NCI-H1694 (cell line): ENCODE data around the gene COL24A1.
"Not testable (repeated sequence)": the region's sequence is repeated elsewhere in the genome, so short reads cannot be mapped to it uniquely, and the experiment has no call there.

Experiments used
- DNase-seq: peaks from one replicate; lab custom pipeline; 2025; lab: John Stamatoyannopoulos, UW

Gene COL24A1

GRCh38 chr1:85888921-85889320 lies 267.7 kb downstream of the COL24A1 start:
- no peak for DNase-seq

- DNase-seq = no peak
Measured at GRCh38 chr1:85884372-85885035, 272.1 kb downstream of the COL24A1 start.

DNA sequence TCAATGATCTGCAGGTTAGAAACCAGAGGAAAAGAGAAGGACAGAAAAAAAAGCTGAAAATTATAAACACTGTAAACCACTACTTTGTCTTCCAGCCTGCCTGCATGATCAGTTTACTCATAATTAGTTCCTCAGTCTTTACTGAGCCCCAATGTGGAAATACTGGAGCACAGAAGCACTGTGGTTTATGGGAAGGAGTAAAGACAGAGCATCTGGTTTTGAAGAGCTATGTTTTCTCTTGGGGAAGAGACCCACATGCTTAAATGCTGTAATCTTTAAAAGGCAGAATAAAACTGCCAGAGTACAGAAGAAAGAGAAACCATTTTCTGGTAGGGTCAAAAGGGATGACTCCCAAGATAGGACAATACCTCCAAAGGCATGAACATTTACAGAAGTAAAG lies 289.4 kb downstream of the COL24A1 start:
- no peak for DNase-seq

- DNase-seq = no peak
Measured at GRCh38 chr1:85865213-85865612, 291.4 kb downstream of the COL24A1 start.

GRCh38 chr1:85864727-85865126 lies 291.8 kb downstream of the COL24A1 start:
- no peak for DNase-seq

GRCh38 chr1:85863639-85864038 lies 292.9 kb downstream of the COL24A1 start:
- DNase-seq = not testable (repeated sequence)

- DNase-seq = no peak
Measured at GRCh38 chr1:85862456-85862855, 294.1 kb downstream of the COL24A1 start.

- no peak for DNase-seq
Measured at GRCh38 chr1:85857991-85858390, 298.6 kb downstream of the COL24A1 start.

- no peak for DNase-seq
Measured at GRCh38 chr1:85850238-85850637, 306.3 kb downstream of the COL24A1 start.

GRCh38 chr1:85849660-85850059 lies 306.9 kb downstream of the COL24A1 start:
- no peak for DNase-seq

DNA sequence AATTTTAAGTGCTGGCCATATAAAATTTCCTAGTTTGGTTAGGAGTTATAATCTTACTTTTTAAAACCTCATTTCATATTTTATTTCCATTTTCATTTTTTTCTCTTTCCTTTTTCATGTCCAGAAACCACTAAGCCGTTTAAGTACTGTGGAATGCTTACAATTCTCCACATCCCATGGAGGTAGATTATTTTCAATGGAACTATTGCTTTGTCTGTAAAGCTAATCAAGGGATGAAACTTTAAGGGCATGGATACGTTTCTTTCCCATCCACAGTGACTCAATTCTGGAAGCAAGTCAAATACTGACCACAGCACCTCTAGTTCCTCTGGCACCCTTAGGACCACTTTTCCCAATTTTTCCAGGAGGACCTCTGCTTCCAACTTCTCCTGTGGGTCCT lies 309.2 kb downstream of the COL24A1 start:
- no peak for DNase-seq

DNA sequence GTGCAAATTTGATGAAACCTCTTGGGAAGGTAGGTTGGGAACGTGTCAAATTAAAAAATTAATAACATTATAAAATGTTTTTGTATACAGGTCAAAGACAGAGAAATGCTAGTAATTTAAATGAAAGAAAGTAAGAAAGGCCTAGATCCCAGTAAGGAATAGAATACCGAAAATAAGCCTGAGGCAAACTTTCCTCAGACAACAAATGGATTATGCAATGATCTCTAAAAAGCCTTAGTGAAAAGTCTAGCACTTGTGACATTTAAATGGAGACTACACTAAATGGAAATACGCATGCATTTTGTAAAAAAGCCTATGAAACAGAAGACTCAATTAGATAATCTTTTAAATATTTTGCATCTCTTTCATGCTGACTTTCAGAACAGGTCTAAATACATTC lies 309.9 kb downstream of the COL24A1 start:
- DNase-seq = no peak

- DNase-seq = no peak
Measured at GRCh38 chr1:85839459-85839858, 317.1 kb downstream of the COL24A1 start.

GRCh38 chr1:85838238-85838637 lies 318.3 kb downstream of the COL24A1 start:
- DNase-seq = no peak

GRCh38 chr1:85836736-85837135 lies 319.8 kb downstream of the COL24A1 start:
- DNase-seq = no peak

DNA sequence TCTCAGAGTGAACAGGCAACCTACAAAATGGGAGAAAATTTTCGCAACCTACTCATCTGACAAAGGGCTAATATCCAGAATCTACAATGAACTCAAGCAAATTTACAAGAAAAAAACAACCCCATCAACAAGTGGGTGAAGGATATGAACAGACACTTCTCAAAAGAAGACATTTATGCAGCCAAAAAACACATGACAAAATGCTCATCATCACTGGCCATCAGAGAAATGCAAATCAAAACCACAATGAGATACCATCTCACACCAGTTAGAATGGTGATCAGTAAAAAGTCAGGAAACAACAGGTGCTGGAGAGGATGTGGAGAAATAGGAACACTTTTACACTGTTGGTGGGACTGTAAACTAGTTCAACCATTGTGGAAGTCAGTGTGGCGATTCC lies 323.4 kb downstream of the COL24A1 start:
- not testable (repeated sequence) for DNase-seq

DNA sequence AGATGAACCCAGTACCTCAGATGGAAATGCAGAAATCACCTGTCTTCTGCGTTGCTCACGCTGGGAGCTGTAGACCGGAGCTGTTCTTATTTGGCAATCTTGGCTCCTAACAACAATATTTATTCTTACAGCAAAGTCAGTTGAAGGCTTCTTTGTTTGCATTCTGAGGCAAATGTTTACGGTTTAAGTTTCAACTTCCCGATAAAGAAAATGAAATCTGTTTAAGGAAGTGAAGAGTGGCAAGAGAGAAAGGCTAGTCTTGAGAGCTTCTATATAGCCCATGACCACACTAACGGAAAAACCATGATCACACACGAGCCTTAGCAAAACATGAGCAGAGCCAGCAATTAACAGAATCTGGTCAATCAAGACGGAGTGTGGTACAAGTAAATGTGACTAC lies 325.7 kb downstream of the COL24A1 start:
- no peak for DNase-seq

DNA sequence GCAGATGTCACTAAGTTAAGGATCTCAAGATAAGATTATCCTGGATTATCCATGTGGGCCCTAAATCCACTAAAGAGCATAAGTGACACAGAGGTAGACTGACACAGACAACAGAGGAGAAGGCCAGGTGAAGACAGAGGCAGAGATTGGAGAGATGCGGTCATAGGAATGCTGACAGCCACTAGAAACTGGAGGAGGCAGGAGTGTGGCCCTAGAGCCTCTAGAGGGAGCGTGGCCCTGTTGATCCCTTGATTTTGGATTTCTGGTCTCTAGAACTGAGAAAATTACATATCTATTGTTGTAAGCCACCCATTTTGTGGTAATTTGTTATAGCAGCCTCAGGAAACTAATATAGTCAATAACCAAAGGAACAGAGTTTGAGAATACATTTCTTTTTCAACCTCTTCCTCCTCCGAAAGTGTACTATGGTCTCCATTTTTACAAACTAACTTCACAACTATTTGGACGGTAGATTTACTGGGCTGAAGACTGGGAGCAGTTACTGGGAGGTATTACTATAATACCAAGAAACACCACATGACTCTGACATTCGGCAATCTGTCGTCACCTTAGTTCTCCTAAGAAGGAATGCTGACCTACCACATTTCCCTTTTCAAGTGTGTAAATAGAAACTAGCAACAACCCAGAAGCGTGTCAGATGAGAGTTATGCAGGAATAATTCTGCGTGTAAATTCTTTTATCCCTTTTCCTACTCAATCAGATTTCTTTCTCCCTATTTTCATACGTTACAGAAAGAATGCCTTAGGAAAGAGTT lies 332.3 kb downstream of the COL24A1 start:
- no peak for DNase-seq

DNA sequence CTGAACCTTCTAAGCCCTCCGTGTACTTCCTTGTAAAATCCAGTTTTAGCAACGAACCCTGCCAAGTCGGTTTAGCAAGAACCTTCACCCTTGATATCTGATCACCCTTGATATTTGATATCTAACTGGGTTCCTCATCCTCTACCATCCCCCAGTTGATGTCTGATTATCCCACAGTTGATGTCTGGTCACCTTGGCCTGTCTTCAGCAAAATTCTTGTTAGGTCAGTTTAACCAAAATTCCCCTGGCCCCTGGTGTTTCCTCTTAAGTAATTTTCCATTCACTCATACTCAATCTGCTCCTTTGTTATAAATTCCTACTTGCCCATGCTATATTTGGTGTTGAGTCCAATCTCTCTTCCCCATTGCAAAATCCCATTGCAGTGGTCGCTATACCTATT lies 333.9 kb downstream of the COL24A1 start:
- DNase-seq = no peak

DNA sequence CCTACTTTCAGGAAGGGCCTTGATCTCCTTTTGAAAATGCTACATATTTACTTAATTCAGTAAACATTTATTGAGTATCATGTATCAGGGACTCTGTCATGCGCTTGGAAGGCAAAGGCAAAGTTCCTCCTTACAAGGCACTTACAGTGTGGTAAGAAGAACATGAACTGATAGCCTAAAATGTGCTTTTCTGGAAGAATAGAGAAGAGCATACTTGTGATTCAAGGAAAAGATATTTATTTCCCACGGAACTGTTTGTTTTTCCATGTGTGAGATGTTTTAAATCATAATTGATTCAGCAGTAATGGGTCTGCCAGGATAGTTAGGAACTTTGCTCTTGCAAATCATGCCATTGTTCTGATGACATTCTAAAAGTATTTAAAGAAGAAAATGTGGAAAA lies 338.2 kb downstream of the COL24A1 start:
- DNase-seq = no peak

DNA sequence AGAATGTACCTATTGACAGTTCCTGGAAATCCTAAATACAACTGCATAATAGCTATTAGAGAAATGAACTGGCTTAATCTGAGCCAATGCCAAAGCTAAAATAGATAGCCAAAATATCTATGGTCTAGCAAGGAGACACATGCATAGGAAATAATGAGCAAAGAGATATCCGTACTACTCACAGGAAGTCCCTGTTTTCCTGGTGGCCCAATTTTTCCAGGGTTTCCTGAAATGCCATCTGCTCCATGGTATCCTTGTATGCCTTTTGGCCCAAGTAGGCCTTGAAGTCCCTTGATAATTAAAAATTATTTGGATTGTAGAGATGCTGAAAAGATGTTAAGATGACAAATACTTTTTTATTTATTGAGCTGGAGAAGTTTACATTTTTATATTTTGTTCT lies 340.0 kb downstream of the COL24A1 start:
- DNase-seq = no peak

DNA sequence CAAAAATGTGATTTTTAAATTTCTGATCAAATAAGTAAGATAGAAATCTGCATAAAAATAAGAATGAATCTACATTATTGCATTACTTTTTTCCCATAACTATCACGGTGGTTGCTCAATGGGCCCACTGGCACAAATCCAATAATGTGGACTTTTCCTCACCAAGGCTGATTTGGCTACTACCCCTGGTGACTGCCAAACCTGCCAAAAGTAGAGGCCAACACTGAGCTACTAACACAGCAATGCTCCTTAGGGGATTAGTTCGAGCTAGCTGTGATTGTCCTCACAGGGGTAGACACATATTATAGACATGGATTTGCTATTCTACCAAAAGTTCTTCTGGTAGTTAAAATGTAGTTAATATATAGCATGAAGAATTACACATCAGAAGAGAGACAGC lies 340.7 kb downstream of the COL24A1 start:
- DNase-seq = no peak

- DNase-seq = no peak
Measured at GRCh38 chr1:85806236-85806965, 350.2 kb downstream of the COL24A1 start.
